Smooth muscle cell of bladder (primary cell): ENCODE data around the gene MGST1. TPM values are rescaled to one million over a fixed set of nuclear protein-coding genes. Genes with fewer than 3 reads are reported as not detected.

Experiments
- total RNA-seq: library from RNA; depleted of rRNA; stranded (reverse); fragments of >200 nt; gene quantifications from 2 replicates; pipeline ENCODE4 v1.2.3, GENCODE V29; 2014

MGST1 gene
- 66.4 and 69.8 TPM in 2 replicates for total RNA-seq

DNA sequence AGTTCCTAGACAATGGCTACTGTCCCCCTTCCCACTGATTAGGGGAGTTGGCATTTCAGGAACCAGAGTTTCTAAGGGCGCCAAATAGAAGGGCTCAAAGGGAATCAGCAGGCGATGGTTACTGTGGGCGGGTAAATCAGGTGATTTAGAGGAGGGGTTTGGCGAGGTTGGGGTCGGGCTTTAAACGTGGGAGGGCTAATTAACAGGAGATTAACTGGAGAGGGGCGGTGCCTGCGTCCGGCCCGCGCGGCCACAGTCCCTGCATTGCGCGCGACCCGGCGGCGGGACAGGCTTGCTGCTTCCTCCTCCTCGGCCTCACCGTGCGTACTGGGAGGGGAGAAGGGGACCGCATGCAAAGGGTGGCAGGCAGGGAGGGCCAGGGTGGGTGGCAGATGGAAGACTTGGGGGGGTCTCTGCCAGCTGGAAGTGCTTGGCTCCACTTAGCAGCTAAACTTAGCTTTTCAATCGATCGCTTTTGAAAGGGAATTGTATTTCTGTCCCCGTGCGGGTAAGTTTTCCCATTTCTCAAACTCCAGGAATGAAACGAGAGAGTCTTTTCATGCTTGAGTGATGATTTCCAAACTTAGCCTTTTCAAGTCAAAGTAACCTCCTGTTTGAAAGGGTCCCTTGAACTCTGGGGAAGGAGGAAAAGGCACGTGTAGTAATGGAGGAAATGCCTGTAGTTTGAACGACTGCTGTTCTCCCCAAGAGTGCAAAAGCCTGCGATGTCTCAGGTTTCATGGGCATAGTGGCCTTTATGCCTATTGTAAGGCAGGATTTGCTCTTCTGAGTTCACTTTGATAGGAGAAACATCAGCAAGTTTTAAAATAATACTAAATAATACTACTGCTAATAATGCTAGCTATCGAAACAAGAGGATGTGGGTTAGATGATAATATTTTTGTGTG, at the start of gene MGST1:
MGST1 (plus strand) TSS at position 255 of the 908 bp plus-strand sequence. CDS start 6,608 bp downstream, outside the sequence.

Other genes with a start within 250 kb of the MGST1 start
- under 0.01 TPM in 2 replicates for gene SLC15A5, start 70.0 kb upstream of the MGST1 start, total RNA-seq